K562 (cell line): ENCODE data around the gene ACCSL.

ENCODE experiments used
- ARID1B ChIP-seq: fragments of 450-650 bp; IDR thresholded peaks from 2 replicates; pipeline ENCODE4 v1.6.1; 2016; ENCODE audit warnings: antibody characterized with exemption, mild to moderate bottlenecking, inconsistent platforms
- ELF1 ChIP-seq: fragments of 200-800 bp; sonication (Bioruptor generic); IDR thresholded peaks from 2 replicates; pipeline ENCODE4 v1.6.1; 2016; ENCODE audit warnings: missing genetic modification characterization, missing compliant biosample characterization
- ERF ChIP-seq: fragments of 450-650 bp; formaldehyde crosslinking; IDR thresholded peaks from 2 replicates; pipeline ENCODE4 v1.4.0; 2020; ENCODE audit warnings: mild to moderate bottlenecking, mixed read lengths
- ESRRA ChIP-seq: fragments of 450-650 bp; IDR thresholded peaks from 2 replicates; pipeline ENCODE4 v1.6.1; 2014; ENCODE audit warnings: low read depth, mild to moderate bottlenecking, moderate library complexity, borderline replicate concordance
- EZH2 ChIP-seq: IDR thresholded peaks from 2 replicates; pipeline ENCODE4 v1.6.1; 2012; ENCODE audit warnings: low read depth, mild to moderate bottlenecking, inconsistent platforms, low read length, borderline replicate concordance
- KDM1A ChIP-seq, 2 experiments: fragments of 450-650 bp; IDR thresholded peaks; 2 replicates each; pipeline ENCODE4 v1.6.1; 2016; ENCODE audit warnings: mild to moderate bottlenecking in 2 of 2
- NR2C1 ChIP-seq, 2 experiments: fragments of 450-650 bp; IDR thresholded peaks; 2 replicates each; pipeline ENCODE4 v1.6.1; 2017; ENCODE audit warnings: mild to moderate bottlenecking in 2 of 2, antibody characterized with exemption in 1 of 2, inconsistent platforms in 1 of 2, missing compliant biosample characterization in 1 of 2, missing genetic modification characterization in 1 of 2
- ZNF644 ChIP-seq: fragments of 200-800 bp; sonication (Bioruptor generic); IDR thresholded peaks from 2 replicates; pipeline ENCODE4 v1.6.1; 2016; ENCODE audit warnings: low read depth, missing genetic modification characterization, missing compliant biosample characterization
- TF ChIP-seq, protein P1 (sequence below), 3 experiments: IDR thresholded peaks in 2 of 3; conservative IDR thresholded peaks in 1 of 3; 2 replicates each; pipeline ENCODE4 v1.5.1; 2011 to 2012; ENCODE audit warnings: low read length in 3 of 3, mild to moderate bottlenecking in 3 of 3, control low read depth in 2 of 3, improper control_type of control experiment in 1 of 3, inconsistent platforms in 1 of 3, low read depth in 1 of 3, mixed read lengths in 1 of 3, moderate library complexity in 1 of 3; ENCODE audit not compliant: insufficient read depth in 2 of 3

DNA sequence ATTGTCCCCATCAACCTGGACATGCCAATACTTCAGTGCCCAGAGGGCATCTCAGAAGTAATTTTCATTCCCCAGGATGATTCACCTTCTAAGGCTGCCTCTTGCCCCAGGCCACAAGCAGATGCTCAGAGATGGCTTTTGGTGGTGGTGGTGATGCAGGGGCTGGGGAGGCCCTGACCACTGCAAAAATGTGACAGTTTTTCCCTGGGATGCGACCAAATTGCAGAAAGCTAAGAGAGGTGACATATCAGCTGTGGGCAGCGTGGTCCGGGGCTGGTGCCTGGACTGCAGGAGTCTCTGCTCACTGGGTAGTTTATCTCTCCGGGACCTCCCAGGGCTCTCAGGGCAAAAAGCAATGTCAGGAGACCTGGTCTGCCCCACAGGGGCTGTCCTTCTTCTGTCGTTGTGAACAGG is 39.7 kb upstream of the ACCSL start:
- TF ChIP-seq ARID1B: no peak
- TF ChIP-seq, protein P1, sequence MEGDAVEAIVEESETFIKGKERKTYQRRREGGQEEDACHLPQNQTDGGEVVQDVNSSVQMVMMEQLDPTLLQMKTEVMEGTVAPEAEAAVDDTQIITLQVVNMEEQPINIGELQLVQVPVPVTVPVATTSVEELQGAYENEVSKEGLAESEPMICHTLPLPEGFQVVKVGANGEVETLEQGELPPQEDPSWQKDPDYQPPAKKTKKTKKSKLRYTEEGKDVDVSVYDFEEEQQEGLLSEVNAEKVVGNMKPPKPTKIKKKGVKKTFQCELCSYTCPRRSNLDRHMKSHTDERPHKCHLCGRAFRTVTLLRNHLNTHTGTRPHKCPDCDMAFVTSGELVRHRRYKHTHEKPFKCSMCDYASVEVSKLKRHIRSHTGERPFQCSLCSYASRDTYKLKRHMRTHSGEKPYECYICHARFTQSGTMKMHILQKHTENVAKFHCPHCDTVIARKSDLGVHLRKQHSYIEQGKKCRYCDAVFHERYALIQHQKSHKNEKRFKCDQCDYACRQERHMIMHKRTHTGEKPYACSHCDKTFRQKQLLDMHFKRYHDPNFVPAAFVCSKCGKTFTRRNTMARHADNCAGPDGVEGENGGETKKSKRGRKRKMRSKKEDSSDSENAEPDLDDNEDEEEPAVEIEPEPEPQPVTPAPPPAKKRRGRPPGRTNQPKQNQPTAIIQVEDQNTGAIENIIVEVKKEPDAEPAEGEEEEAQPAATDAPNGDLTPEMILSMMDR (IDR thresholded peaks at IDR 0.05 in 2 of 3, conservative IDR thresholded peaks at IDR 0.05 in 1 of 3; ENCODE audit: insufficient read depth in 2 of 3, low read depth in 1 of 3, low read length in 3 of 3): no peak
- TF ChIP-seq KDM1A (IDR thresholded peaks at IDR 0.05): no peak
- no peak for TF ChIP-seq ZNF644 (tag)
- TF ChIP-seq ERF (CRISPR knock-in tag): no peak
- no peak for TF ChIP-seq ESRRA
- TF ChIP-seq NR2C1 (IDR thresholded peaks at IDR 0.05): no peak
- TF ChIP-seq NR2C1 (tag; IDR thresholded peaks at IDR 0.05): no peak
- no peak for TF ChIP-seq EZH2
- no peak for TF ChIP-seq ELF1 (tag)
